DND-41 (cell line): ENCODE results near the gene IL22RA1.

ENCODE experiments used
- EZH2 ChIP-seq: IDR thresholded peaks from 3 replicates; pipeline ENCODE4 v1.6.1; 2012; ENCODE audit warnings: borderline replicate concordance, low read depth, mild to moderate bottlenecking, moderate library complexity, low read length, inconsistent platforms; ENCODE audit not compliant: severe bottlenecking
- TF ChIP-seq, protein P1 (sequence below): IDR thresholded peaks from 2 replicates; pipeline ENCODE4 v1.5.1; 2012; ENCODE audit warnings: borderline replicate concordance, low read length, moderate library complexity, mild to moderate bottlenecking; ENCODE audit not compliant: poor library complexity, severe bottlenecking; ENCODE audit errors: extremely low read depth

DNA sequence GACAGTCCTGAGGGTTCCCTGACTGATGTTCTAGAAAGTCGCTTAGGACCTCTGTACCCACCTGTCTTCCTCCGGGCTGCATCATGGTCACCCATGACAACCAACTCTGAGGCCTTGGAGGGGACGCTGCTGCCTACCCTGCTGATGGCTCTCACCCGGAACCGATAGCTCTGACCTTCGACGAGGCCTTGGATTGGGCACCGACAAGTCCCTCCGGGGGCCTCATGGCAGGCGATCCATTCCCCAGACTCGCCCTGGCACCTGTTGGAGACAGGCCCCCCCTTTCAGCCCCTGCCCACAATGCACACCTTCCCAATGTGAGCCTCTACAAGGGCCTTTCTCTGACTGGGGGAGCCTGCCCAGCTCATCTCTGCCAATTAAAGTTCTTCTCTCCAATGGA is 52.2 kb downstream of the IL22RA1 start:
- TF ChIP-seq, protein P1, sequence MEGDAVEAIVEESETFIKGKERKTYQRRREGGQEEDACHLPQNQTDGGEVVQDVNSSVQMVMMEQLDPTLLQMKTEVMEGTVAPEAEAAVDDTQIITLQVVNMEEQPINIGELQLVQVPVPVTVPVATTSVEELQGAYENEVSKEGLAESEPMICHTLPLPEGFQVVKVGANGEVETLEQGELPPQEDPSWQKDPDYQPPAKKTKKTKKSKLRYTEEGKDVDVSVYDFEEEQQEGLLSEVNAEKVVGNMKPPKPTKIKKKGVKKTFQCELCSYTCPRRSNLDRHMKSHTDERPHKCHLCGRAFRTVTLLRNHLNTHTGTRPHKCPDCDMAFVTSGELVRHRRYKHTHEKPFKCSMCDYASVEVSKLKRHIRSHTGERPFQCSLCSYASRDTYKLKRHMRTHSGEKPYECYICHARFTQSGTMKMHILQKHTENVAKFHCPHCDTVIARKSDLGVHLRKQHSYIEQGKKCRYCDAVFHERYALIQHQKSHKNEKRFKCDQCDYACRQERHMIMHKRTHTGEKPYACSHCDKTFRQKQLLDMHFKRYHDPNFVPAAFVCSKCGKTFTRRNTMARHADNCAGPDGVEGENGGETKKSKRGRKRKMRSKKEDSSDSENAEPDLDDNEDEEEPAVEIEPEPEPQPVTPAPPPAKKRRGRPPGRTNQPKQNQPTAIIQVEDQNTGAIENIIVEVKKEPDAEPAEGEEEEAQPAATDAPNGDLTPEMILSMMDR: no peak
- no peak for TF ChIP-seq EZH2
